T-helper 2 cell treated with Interferon-gamma antibody and Interleukin-4, amounts not matched to agents 5 μg/mL and 100 μg/mL, for 36 hours (primary cell): ENCODE results near the gene FAM200C.

Experiments used
- DNase-seq: peaks from one replicate; pipeline ENCODE4 v3.0.0; 2021; ENCODE audit warnings: low spot score
- H3K27ac Mint-ChIP-seq: one replicate; pipeline ENCODE4 v1.8.0; 2021; ENCODE audit warnings: mild to moderate bottlenecking, mixed read lengths
- H3K27me3 Mint-ChIP-seq: one replicate; pipeline ENCODE4 v1.8.0; 2021; ENCODE audit warnings: low read depth, mixed read lengths
- H3K36me3 Mint-ChIP-seq: one replicate; pipeline ENCODE4 v1.8.0; 2021; ENCODE audit warnings: low read depth, mixed read lengths
- H3K4me1 Mint-ChIP-seq: one replicate; pipeline ENCODE4 v1.8.0; 2021; ENCODE audit warnings: low read depth, mixed read lengths
- H3K4me3 Mint-ChIP-seq: one replicate; pipeline ENCODE4 v1.8.0; 2022; ENCODE audit warnings: mild to moderate bottlenecking, moderate library complexity, mixed read lengths
- H3K9me3 Mint-ChIP-seq: one replicate; pipeline ENCODE4 v1.8.0; 2021; ENCODE audit warnings: mixed read lengths

The FAM200C gene

GRCh38 chr5:160354666-160355065, 45.2 kb downstream of the FAM200C start:
- no peaks in the 10 kb centered on the region for H3K36me3 Mint-ChIP-seq
- no peak overlapping the region for H3K27ac Mint-ChIP-seq
- H3K4me3 Mint-ChIP-seq: no peak overlapping the region
- no peaks in the 10 kb centered on the region for H3K9me3 Mint-ChIP-seq
- H3K4me1 Mint-ChIP-seq: no peaks in the 10 kb centered on the region
- no peaks in the 10 kb centered on the region for H3K27me3 Mint-ChIP-seq
- DNase-seq: no peak

- no peak for DNase-seq
- no peaks in the 10 kb centered on the region for H3K9me3 Mint-ChIP-seq
- H3K4me3 Mint-ChIP-seq: no peak overlapping the region
- H3K27me3 Mint-ChIP-seq: no peaks in the 10 kb centered on the region
- H3K4me1 Mint-ChIP-seq: no peaks in the 10 kb centered on the region
- H3K27ac Mint-ChIP-seq: no peak overlapping the region
- no peaks in the 10 kb centered on the region for H3K36me3 Mint-ChIP-seq
These were observed 46.5 kb downstream of the FAM200C start for GRCh38 chr5:160353379-160353778.

- Mint-ChIP-seq H3K9me3 (no peaks in the 10 kb centered on the region), H3K36me3 (no peaks in the 10 kb centered on the region), H3K27ac (no peak overlapping the region), H3K27me3 (no peaks in the 10 kb centered on the region), H3K4me3 (no peak overlapping the region), H3K4me1 (no peaks in the 10 kb centered on the region)
- DNase-seq: no peak
These were observed 47.5 kb downstream of the FAM200C start for GRCh38 chr5:160352308-160352707.

GRCh38 chr5:160349935-160350303, 49.9 kb downstream of the FAM200C start:
- no peaks in the 10 kb centered on the region for H3K36me3 Mint-ChIP-seq
- no peak for DNase-seq
- no peaks in the 10 kb centered on the region for H3K9me3 Mint-ChIP-seq
- H3K27me3 Mint-ChIP-seq: no peaks in the 10 kb centered on the region
- no peak overlapping the region for H3K27ac Mint-ChIP-seq
- no peak overlapping the region for H3K4me3 Mint-ChIP-seq
- no peaks in the 10 kb centered on the region for H3K4me1 Mint-ChIP-seq

GRCh38 chr5:160349249-160349934, 50.5 kb downstream of the FAM200C start:
- no peaks in the 10 kb centered on the region for H3K27me3 Mint-ChIP-seq
- no peak for DNase-seq
- H3K4me1 Mint-ChIP-seq: no peaks in the 10 kb centered on the region
- H3K27ac Mint-ChIP-seq: no peak overlapping the region
- no peak overlapping the region for H3K4me3 Mint-ChIP-seq
- no peaks in the 10 kb centered on the region for H3K36me3 Mint-ChIP-seq
- H3K9me3 Mint-ChIP-seq: no peaks in the 10 kb centered on the region

GRCh38 chr5:160348080-160348479, 51.8 kb downstream of the FAM200C start:
- Mint-ChIP-seq H3K9me3 (no peaks in the 10 kb centered on the region), H3K27ac (no peak overlapping the region), H3K36me3 (no peaks in the 10 kb centered on the region), H3K4me1 (peaks cover 4% of the 10 kb centered on the region), H3K27me3 (no peaks in the 10 kb centered on the region), H3K4me3 (no peak overlapping the region)
- DNase-seq: no peak

- no peaks in the 10 kb centered on the region for H3K27me3 Mint-ChIP-seq
- H3K4me3 Mint-ChIP-seq: no peak overlapping the region
- peaks cover 4% of the 10 kb centered on the region for H3K4me1 Mint-ChIP-seq
- no peak overlapping the region for H3K27ac Mint-ChIP-seq
- no peaks in the 10 kb centered on the region for H3K9me3 Mint-ChIP-seq
- no peaks in the 10 kb centered on the region for H3K36me3 Mint-ChIP-seq
- DNase-seq: no peak
These were observed 52.4 kb downstream of the FAM200C start for GRCh38 chr5:160347448-160347847.
